Measurements from ENCODE around the gene PASK.

Gene PASK

GRCh38 chr2:241063587-241063986, 85.7 kb downstream of the PASK start:
- DNase-seq, result no peak

- no peak for DNase-seq
These were observed 86.2 kb downstream of the PASK start for GRCh38 chr2:241063093-241063551.

DNA sequence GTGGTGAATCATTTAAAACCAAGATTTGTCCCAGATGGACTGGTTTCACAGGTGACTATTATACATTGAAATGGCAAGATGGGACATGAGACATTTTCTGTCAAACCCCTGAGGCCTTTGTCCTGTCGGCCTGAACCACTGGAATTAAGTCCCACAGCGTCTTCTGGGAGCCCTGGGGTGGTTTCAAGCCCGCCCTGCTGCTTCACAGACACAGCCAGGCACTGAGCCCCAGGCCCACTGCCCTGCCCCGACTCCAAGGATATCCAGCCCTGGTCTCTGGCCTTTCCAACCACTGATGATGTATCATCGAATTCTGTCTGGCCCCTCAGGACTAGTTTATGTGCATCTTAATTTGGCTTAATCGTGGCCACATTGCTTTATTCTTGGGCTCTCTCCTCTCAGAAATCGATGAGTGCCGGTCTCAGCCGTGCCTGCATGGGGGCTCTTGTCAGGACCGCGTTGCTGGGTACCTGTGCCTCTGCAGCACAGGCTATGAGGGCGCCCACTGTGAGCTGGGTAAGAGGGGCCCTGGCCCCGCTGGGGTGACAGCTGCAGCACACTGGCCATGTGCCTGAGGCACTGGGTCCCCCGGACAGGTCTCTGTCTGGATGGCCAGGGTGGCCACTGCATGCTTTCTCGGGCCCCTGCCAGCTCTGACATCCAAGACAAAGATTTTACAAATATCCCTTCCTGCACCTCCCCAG, 86.7 kb downstream of the PASK start:
- DNase-seq, result no peak

GRCh38 chr2:241061275-241061674, 88.0 kb downstream of the PASK start:
- no peak for DNase-seq

Measured in suppressor macrophage treated with lipopolysaccharide for 4 hours (primary cell).